Measurements from ENCODE around the gene SUSD3.

The SUSD3 gene

DNA sequence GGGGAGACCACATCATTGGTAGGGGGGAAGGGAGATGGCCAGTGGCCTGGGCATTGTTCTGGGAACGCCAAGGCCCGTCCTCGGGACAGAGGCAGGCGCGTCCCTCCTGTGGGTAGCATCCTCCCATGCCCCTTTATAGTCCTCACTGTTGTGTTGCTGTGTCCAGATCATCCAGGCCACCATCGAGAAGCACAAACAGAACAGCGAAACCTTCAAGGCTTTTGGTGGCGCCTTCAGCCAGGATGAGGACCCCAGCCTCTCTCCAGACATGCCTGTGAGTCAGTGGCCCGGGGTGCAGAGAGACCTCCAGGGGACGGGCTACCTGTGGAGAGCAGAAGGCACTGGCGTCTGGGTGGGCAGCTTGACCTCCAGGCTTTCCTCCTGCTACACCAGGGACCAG is 38.4 kb upstream of the SUSD3 start:
- ATAC-seq (ENCODE audit: low read depth) (no peak), DNase-seq (ENCODE audit: low spot score) (no peak)
- Histone ChIP-seq H3K9me3 (ENCODE audit: severe bottlenecking) (no peaks in the 10 kb centered on the region), H3K36me3 (ENCODE audit: low read depth) (no peaks in the 10 kb centered on the region), H3K4me3 (ENCODE audit: severe bottlenecking) (no peak overlapping the region), H3K4me1 (ENCODE audit: insufficient read depth, poor library complexity, severe bottlenecking) (no peaks in the 10 kb centered on the region), H3K27me3 (ENCODE audit: insufficient read depth, poor library complexity, severe bottlenecking) (no peaks in the 10 kb centered on the region), H3K27ac (ENCODE audit: poor library complexity, severe bottlenecking) (no peak overlapping the region)
- TF ChIP-seq, protein P1, sequence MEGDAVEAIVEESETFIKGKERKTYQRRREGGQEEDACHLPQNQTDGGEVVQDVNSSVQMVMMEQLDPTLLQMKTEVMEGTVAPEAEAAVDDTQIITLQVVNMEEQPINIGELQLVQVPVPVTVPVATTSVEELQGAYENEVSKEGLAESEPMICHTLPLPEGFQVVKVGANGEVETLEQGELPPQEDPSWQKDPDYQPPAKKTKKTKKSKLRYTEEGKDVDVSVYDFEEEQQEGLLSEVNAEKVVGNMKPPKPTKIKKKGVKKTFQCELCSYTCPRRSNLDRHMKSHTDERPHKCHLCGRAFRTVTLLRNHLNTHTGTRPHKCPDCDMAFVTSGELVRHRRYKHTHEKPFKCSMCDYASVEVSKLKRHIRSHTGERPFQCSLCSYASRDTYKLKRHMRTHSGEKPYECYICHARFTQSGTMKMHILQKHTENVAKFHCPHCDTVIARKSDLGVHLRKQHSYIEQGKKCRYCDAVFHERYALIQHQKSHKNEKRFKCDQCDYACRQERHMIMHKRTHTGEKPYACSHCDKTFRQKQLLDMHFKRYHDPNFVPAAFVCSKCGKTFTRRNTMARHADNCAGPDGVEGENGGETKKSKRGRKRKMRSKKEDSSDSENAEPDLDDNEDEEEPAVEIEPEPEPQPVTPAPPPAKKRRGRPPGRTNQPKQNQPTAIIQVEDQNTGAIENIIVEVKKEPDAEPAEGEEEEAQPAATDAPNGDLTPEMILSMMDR (IDR thresholded peaks at IDR 0.05; ENCODE audit: poor library complexity, severe bottlenecking): no peak

DNA sequence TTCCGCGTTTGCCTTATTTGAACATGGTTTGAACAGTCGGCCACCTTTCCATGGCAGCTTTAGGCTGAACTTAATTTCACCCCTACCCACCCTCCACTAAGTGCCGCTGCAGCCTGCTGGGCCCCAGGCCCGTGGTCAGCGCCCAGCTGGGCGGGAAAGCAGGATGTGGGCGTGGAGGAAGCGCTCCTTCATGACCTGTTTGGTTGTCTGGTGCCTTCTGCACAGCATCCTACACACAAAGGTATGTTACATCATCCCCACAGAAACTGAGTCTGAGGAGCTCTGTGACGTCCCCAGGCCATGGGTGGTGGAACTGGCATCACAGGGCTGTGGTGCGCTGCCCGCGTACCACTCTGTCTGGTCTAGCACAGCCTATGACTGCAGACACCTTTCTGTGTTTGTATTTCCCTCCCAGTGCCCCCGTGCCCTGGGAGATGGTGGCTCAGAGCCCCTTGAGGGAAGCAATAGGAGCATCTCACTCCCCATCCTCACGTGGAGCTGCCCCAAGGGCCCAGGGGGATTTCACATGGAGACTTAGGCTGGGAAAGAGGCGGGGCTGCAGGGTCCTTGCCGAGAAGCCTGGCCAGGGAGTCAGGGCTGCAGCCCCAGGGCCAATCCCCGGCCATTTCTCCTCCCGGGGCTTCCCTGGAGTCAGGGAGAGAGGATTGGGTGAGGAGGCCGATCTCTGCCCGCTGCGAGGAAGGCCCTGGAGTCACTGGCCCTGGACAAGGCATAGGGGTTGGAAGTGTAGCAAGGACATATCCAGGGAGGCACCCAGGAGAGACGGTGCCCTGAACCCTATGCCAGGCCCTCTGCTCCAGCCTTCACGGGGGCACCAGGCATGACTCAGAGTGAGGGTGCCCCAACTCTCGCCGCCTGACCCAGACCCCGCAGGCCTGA is 37.5 kb upstream of the SUSD3 start:
- TF ChIP-seq, protein P1 (IDR thresholded peaks at IDR 0.05; ENCODE audit: poor library complexity, severe bottlenecking): no peak
- Histone ChIP-seq H3K9me3 (ENCODE audit: severe bottlenecking) (no peaks in the 10 kb centered on the region), H3K27ac (ENCODE audit: poor library complexity, severe bottlenecking) (no peak overlapping the region), H3K27me3 (ENCODE audit: insufficient read depth, poor library complexity, severe bottlenecking) (no peaks in the 10 kb centered on the region), H3K36me3 (ENCODE audit: low read depth) (no peaks in the 10 kb centered on the region), H3K4me1 (ENCODE audit: insufficient read depth, poor library complexity, severe bottlenecking) (no peaks in the 10 kb centered on the region), H3K4me3 (ENCODE audit: severe bottlenecking) (no peak overlapping the region)
- DNase-seq (ENCODE audit: low spot score): no peak
- ATAC-seq (ENCODE audit: low read depth): no peak

GRCh38 chr9:93022066-93022465 is 36.4 kb upstream of the SUSD3 start:
- TF ChIP-seq, protein P1 (IDR thresholded peaks at IDR 0.05; ENCODE audit: poor library complexity, severe bottlenecking): no peak
- Histone ChIP-seq H3K9me3 (ENCODE audit: severe bottlenecking) (no peaks in the 10 kb centered on the region), H3K36me3 (ENCODE audit: low read depth) (no peaks in the 10 kb centered on the region), H3K27me3 (ENCODE audit: insufficient read depth, poor library complexity, severe bottlenecking) (no peaks in the 10 kb centered on the region), H3K4me3 (ENCODE audit: severe bottlenecking) (no peak overlapping the region), H3K4me1 (ENCODE audit: insufficient read depth, poor library complexity, severe bottlenecking) (no peaks in the 10 kb centered on the region), H3K27ac (ENCODE audit: poor library complexity, severe bottlenecking) (no peak overlapping the region)
- ATAC-seq (ENCODE audit: low read depth): no peak
- no peak for DNase-seq (ENCODE audit: low spot score)

DNA sequence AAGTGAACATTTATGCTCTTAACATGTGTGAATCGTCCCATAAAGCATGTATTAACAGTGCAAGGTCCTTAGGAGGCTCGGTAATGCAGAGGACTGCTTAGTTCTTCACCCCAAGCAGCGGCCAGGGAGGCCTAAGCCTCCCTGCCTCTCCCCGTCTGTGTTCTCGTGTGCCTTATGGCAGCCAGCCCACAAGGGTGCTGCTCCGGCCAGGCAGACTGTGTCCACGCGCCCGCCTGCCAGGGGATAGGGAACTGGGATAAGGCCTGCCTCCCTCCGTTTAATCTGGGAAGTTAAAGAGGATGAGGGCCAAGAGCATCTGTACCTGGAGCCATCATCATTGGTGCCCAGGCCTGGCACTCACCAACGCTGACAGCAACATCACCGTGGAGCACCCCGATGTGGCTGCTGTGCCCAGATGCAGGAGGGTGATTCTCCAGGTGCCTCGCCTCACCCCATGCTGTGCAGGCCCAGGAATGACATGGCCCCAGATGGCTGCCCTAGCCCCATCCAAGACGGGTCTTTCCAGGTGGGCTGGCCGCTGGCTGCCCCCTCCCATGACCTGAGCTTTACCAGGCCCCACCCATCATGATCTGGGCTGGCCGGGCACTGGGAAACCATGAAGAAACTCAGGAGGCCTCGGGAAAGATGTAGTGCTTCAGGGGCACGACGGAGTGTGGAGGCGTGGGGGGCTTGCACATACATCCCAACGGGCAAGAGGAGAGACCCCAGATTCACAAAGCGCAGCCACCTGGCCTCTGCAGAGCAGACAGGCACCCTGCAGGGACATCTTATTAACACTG is 35.6 kb upstream of the SUSD3 start:
- H3K4me1 ChIP-seq (ENCODE audit: insufficient read depth, poor library complexity, severe bottlenecking): no peaks in the 10 kb centered on the region
- DNase-seq (ENCODE audit: low spot score) (no peak), ATAC-seq (ENCODE audit: low read depth) (no peak)
- H3K27me3 ChIP-seq (ENCODE audit: insufficient read depth, poor library complexity, severe bottlenecking): no peaks in the 10 kb centered on the region
- TF ChIP-seq, protein P1 (IDR thresholded peaks at IDR 0.05; ENCODE audit: poor library complexity, severe bottlenecking): no peak
- no peaks in the 10 kb centered on the region for H3K36me3 ChIP-seq (ENCODE audit: low read depth)
- no peak overlapping the region for H3K4me3 ChIP-seq (ENCODE audit: severe bottlenecking)
- H3K27ac ChIP-seq (ENCODE audit: poor library complexity, severe bottlenecking): no peak overlapping the region
- H3K9me3 ChIP-seq (ENCODE audit: severe bottlenecking): no peaks in the 10 kb centered on the region

Measured in RWPE2 (cell line).